H1 (cell line): Measurements from ENCODE around the gene XRN2. TPM values are rescaled to one million over a fixed set of nuclear protein-coding genes. Genes with fewer than 3 reads are reported as not detected.

Experiments
- CTCF ChIA-PET: fragments of 300-600 bp; sonication (Branson Sonifier 250); formaldehyde crosslinking; loops from one replicate; lab custom pipeline; 2021; ENCODE audit not compliant: partially characterized antibody; lab: Charles Lee
- POLR2A ChIA-PET: fragments of 300-600 bp; sonication (Branson Sonifier 250); formaldehyde crosslinking; loops from one replicate; lab custom pipeline; 2021; ENCODE audit warnings: inconsistent platforms; ENCODE audit not compliant: partially characterized antibody; lab: Charles Lee
- DNase-seq, 2 experiments: peaks; one replicate each; pipeline versions ENCODE4 v3.0.0 to v3.0.0-alpha.2; 2010 to 2022; ENCODE audit warnings: low spot score in 2 of 2, low read depth in 1 of 2, mixed read lengths in 1 of 2
- FAIRE-seq: peaks from 2 replicates; lab custom pipeline; 2011; peaks lifted over from hg19 to GRCh38; lab: Jason Lieb, UNC
- H2AFZ ChIP-seq: 2 replicates; pipeline ENCODE4 v1.8.1; 2012; ENCODE audit warnings: low read length, inconsistent platforms
- H2AK5ac ChIP-seq: 2 replicates; pipeline ENCODE4 v1.6.1; 2013; ENCODE audit warnings: low read depth, low read length
- H2BK120ac ChIP-seq: replicated peaks from 2 replicates; pipeline ENCODE3; 2013; ENCODE audit warnings: low read depth, low read length, inconsistent platforms
- H2BK12ac ChIP-seq: 2 replicates; pipeline ENCODE4 v1.6.1; 2013; ENCODE audit warnings: low read depth, low read length
- H2BK15ac ChIP-seq: 2 replicates; pipeline ENCODE4 v1.6.1; 2013; ENCODE audit warnings: low read length
- H2BK20ac ChIP-seq: 2 replicates; pipeline ENCODE4 v1.6.1; 2013; ENCODE audit warnings: low read length
- H2BK5ac ChIP-seq: 2 replicates; pipeline ENCODE4 v1.6.1; 2013; ENCODE audit warnings: low read depth, low read length
- H3K14ac ChIP-seq: 2 replicates; pipeline ENCODE4 v1.6.1; 2013; ENCODE audit warnings: inconsistent platforms; ENCODE audit not compliant: insufficient read length
- H3K18ac ChIP-seq: 2 replicates; pipeline ENCODE4 v1.6.1; 2013; ENCODE audit warnings: low read length; ENCODE audit errors: extremely low read depth
- H3K23ac ChIP-seq: 2 replicates; pipeline ENCODE4 v1.6.1; 2013; ENCODE audit warnings: inconsistent platforms; ENCODE audit not compliant: insufficient read length
- H3K23me2 ChIP-seq: 2 replicates; pipeline ENCODE4 v1.6.1; 2013; ENCODE audit warnings: low read depth, low read length
- H3K27ac ChIP-seq: 2 replicates; pipeline ENCODE4 v1.6.1; 2011; ENCODE audit warnings: low read depth, low read length, inconsistent platforms
- H3K27me3 ChIP-seq, 4 experiments: replicated peaks in 1 of 4; 1 replicate in 1 of 4; 2 replicates in 3 of 4; pipeline versions ENCODE4 v1.6.1 to v1.8.1; 2011 to 2013; ENCODE audit warnings: low read length in 3 of 4, mild to moderate bottlenecking in 3 of 4, inconsistent platforms in 2 of 4, mixed read lengths in 2 of 4, moderate library complexity in 1 of 4; ENCODE audit not compliant: control insufficient read depth in 3 of 4, insufficient read depth in 3 of 4; ENCODE audit errors: extremely low read depth in 1 of 4
- H3K36me3 ChIP-seq, 4 experiments: 2 replicates each; pipeline versions ENCODE4 v1.6.1 to v1.8.1; 2011 to 2013; ENCODE audit warnings: mild to moderate bottlenecking in 4 of 4, low read length in 3 of 4, moderate library complexity in 2 of 4, control low read depth in 1 of 4, inconsistent platforms in 1 of 4; ENCODE audit not compliant: insufficient read depth in 4 of 4, control insufficient read depth in 2 of 4
- H3K4ac ChIP-seq: replicated peaks from 2 replicates; pipeline ENCODE3; 2013; ENCODE audit warnings: low read length, low read depth, mixed read lengths, inconsistent platforms; ENCODE audit not compliant: insufficient read length
- H3K4me1 ChIP-seq, 4 experiments: replicated peaks in 1 of 4; 1 replicate in 1 of 4; 2 replicates in 3 of 4; pipeline versions ENCODE4 v1.6.1 to v1.8.1; 2011 to 2013; ENCODE audit warnings: low read length in 3 of 4, inconsistent platforms in 2 of 4, mixed read lengths in 1 of 4; ENCODE audit not compliant: insufficient read depth in 4 of 4, control insufficient read depth in 3 of 4
- H3K4me2 ChIP-seq, 2 experiments: 2 replicates each; pipeline versions ENCODE4 v1.6.1 to v1.8.1; 2011 to 2013; ENCODE audit warnings: low read depth in 2 of 2, low read length in 2 of 2, control low read depth in 1 of 2, inconsistent platforms in 1 of 2, mild to moderate bottlenecking in 1 of 2; ENCODE audit not compliant: insufficient read depth in 1 of 2
- H3K4me3 ChIP-seq, 4 experiments: fragments of 200-600, 300-600 bp in 1 of 4; sonication (generic), shearing (Covaris generic), sonication (Bioruptor Twin) in 1 of 4; 2 replicates each; pipeline versions ENCODE4 v1.5.1 to v1.8.1; 2011 to 2016; ENCODE audit warnings: low read length in 4 of 4, low read depth in 3 of 4, control low read depth in 2 of 4, inconsistent platforms in 2 of 4, mild to moderate bottlenecking in 2 of 4, mixed read lengths in 1 of 4, moderate library complexity in 1 of 4; ENCODE audit not compliant: insufficient read depth in 2 of 4; ENCODE audit errors: extremely low read depth in 1 of 4
- H3K56ac ChIP-seq: replicated peaks from 2 replicates; pipeline ENCODE3; 2013; ENCODE audit warnings: low read depth, mild to moderate bottlenecking, mixed read lengths, low read length, inconsistent platforms; ENCODE audit not compliant: insufficient read length
- H3K79me1 ChIP-seq: 2 replicates; pipeline ENCODE4 v1.6.1; 2013; ENCODE audit warnings: low read depth, low read length, control low read depth
- H3K79me2 ChIP-seq, 2 experiments: 2 replicates each; pipeline versions ENCODE4 v1.6.1 to v1.8.1; 2012 to 2013; ENCODE audit warnings: low read length in 2 of 2, mild to moderate bottlenecking in 2 of 2, inconsistent platforms in 1 of 2; ENCODE audit not compliant: insufficient read depth in 2 of 2, control insufficient read depth in 1 of 2
- H3K9ac ChIP-seq, 4 experiments: replicated peaks in 1 of 4; 1 replicate in 1 of 4; 2 replicates in 3 of 4; pipeline versions ENCODE4 v1.6.1 to v1.8.1; 2011 to 2013; ENCODE audit warnings: low read depth in 3 of 4, low read length in 3 of 4, control low read depth in 2 of 4, mild to moderate bottlenecking in 2 of 4, moderate library complexity in 2 of 4, inconsistent platforms in 1 of 4; ENCODE audit errors: extremely low read depth in 1 of 4
- H3K9me3 ChIP-seq, 2 experiments: 2 replicates each; pipeline versions ENCODE4 v1.6.1 to v1.8.1; 2012 to 2013; ENCODE audit warnings: mild to moderate bottlenecking in 2 of 2, moderate library complexity in 2 of 2, control low read depth in 1 of 2, inconsistent platforms in 1 of 2, low read depth in 1 of 2, low read length in 1 of 2, mixed read lengths in 1 of 2; ENCODE audit not compliant: insufficient read depth in 2 of 2
- H4K20me1 ChIP-seq, 2 experiments: replicated peaks in 1 of 2; 2 replicates each; pipeline versions ENCODE3 to v1.8.1; 2011 to 2013; ENCODE audit warnings: inconsistent platforms in 2 of 2, low read length in 2 of 2, mild to moderate bottlenecking in 1 of 2; ENCODE audit not compliant: insufficient read depth in 2 of 2, control insufficient read depth in 1 of 2
- H4K5ac ChIP-seq: 2 replicates; pipeline ENCODE4 v1.6.1; 2013; ENCODE audit warnings: low read length, low read depth, mixed read lengths, inconsistent platforms; ENCODE audit not compliant: insufficient read length
- H4K8ac ChIP-seq: 2 replicates; pipeline ENCODE4 v1.8.0; 2013; ENCODE audit warnings: mild to moderate bottlenecking, moderate library complexity, low read length, inconsistent platforms; ENCODE audit not compliant: insufficient read depth; ENCODE audit errors: extremely low read depth
- H4K91ac ChIP-seq: replicated peaks from 2 replicates; pipeline ENCODE3; 2013; ENCODE audit warnings: low read length, mixed read lengths, inconsistent platforms; ENCODE audit not compliant: insufficient read length
- BACH1 ChIP-seq: IDR thresholded peaks from 2 replicates; pipeline ENCODE4 v1.6.1; 2012; ENCODE audit warnings: low read length, improper control_type of control experiment
- JUND ChIP-seq: IDR thresholded peaks from 2 replicates; pipeline ENCODE4 v1.6.1; 2011; ENCODE audit warnings: mild to moderate bottlenecking, improper control_type of control experiment, low read length
- KDM4A ChIP-seq: IDR thresholded peaks from one replicate; pipeline ENCODE4 v1.7.1; 2012; ENCODE audit warnings: low read depth, mild to moderate bottlenecking, moderate library complexity, low read length, inconsistent platforms; ENCODE audit not compliant: severe bottlenecking
- KDM5A ChIP-seq: fragments of 200-600 bp; IDR thresholded peaks from 2 replicates; pipeline ENCODE4 v1.7.1; 2012; ENCODE audit warnings: mild to moderate bottlenecking, low read length, inconsistent platforms, mixed read lengths
- POLR2AphosphoS5 ChIP-seq: IDR thresholded peaks from 2 replicates; pipeline ENCODE4 v1.6.1; 2011; ENCODE audit warnings: low read depth, low read length
- SIN3A ChIP-seq, 2 experiments: IDR thresholded peaks in 1 of 2; conservative IDR thresholded peaks in 1 of 2; 2 replicates each; pipeline ENCODE4 v1.6.1; 2011 to 2012; ENCODE audit warnings: low read length in 2 of 2, improper control_type of control experiment in 1 of 2, low read depth in 1 of 2, mild to moderate bottlenecking in 1 of 2
- SP4 ChIP-seq: IDR thresholded peaks from 2 replicates; pipeline ENCODE4 v1.6.1; 2012; ENCODE audit warnings: low read length, inconsistent platforms
- ZNF274 ChIP-seq: IDR thresholded peaks from 2 replicates; pipeline ENCODE4 v1.7.0; 2012; ENCODE audit warnings: low read length, borderline replicate concordance; ENCODE audit errors: extremely low read depth
- WGBS, 2 experiments: shearing (Covaris generic) in 1 of 2; methylation state at CpG; one replicate each; pipeline versions ENCODE4 v1.1.6 to v1.1.7; 2013 to 2015; ENCODE audit warnings: low lambda C conversion rate in 2 of 2, mixed read lengths in 2 of 2, inconsistent platforms in 1 of 2, low coverage in 1 of 2, missing lambda C conversion rate in 1 of 2; ENCODE audit not compliant: insufficient replicate concordance in 2 of 2, insufficient coverage in 1 of 2, insufficient read length in 1 of 2; ENCODE audit errors: extremely low coverage in 1 of 2, missing lambda C conversion rate in 1 of 2; 5-methylcytosine and 5-hydroxymethylcytosine counted together
- polyA plus RNA-seq, 7 experiments: library from polyadenylated mRNA; depleted of rRNA in 3 of 7; stranded (reverse) in 5 of 7; unstranded in 2 of 7; fragments of >200 nt in 5 of 7; fragments of 200-250 nt in 2 of 7; gene quantifications; 1 replicate in 5 of 7; 2 replicates in 1 of 7; 4 replicates in 1 of 7; pipeline versions ENCODE4 v1.2.1 to v1.2.3, GENCODE V29; 2011 to 2013; ENCODE audit warnings: missing spikeins in 2 of 7, mixed read lengths in 2 of 7
- total RNA-seq: library from RNA; stranded (reverse); fragmentation: NEBNext Ultra II Directional; extraction: Animal tissue kit (Norgen Biotek cat#: 25700); gene quantifications from 2 replicates; pipeline ENCODE4 v1.2.1, GENCODE V29; 2021

XRN2 gene
- total and polyA plus RNA-seq, 2 of the 8 experiments (the other 6 are each of a cell fraction or from before 2014, with no cell fraction given) = 60.3 to 139 TPM

GRCh38 chr20:21380711-21381110 is 77.6 kb downstream of the XRN2 start:
- Histone ChIP-seq H2BK120ac (no peak overlapping the region), H3K4ac (no peak overlapping the region), H3K23ac (no peak overlapping the region), H2AFZ (no peak overlapping the region), H2AK5ac (no peak overlapping the region), H4K5ac (no peak overlapping the region), H3K23me2 (no peaks in the 10 kb centered on the region), H3K4me3 (no peak overlapping the region), H2BK20ac (no peak overlapping the region), H3K18ac (no peak overlapping the region), H3K4me2 (no peak overlapping the region), H4K20me1 (peaks cover 2 to 5% of the 10 kb centered on the region in 2 experiments), H3K9ac (no peak overlapping the region), H3K27ac (no peak overlapping the region), H2BK5ac (no peak overlapping the region), H4K8ac (no peak overlapping the region), H3K14ac (no peak overlapping the region), H3K4me1 (no peaks in the 10 kb centered on the region), H3K56ac (no peak overlapping the region), H3K27me3 (no peaks in the 10 kb centered on the region), H3K79me2 (peaks cover 0 to 32% of the 10 kb centered on the region in 2 experiments; a peak in 2 of 4 replicates), H2BK15ac (no peak overlapping the region), H2BK12ac (no peak overlapping the region), H3K36me3 (peaks cover 3 to 34% (median 11%) of the 10 kb centered on the region in 4 experiments; a peak in 7 of 8 replicates), H3K79me1 (peaks cover 2% of the 10 kb centered on the region; the same call in 1 of the 2 replicates), H3K9me3 (no peaks in the 10 kb centered on the region), H4K91ac (no peak overlapping the region)
- WGBS, 2 experiments = 73% methylated on average over 2 of the region's 2 CpGs; no CpG with 5 or more reads in 1 of the 2 experiments
- no peak for DNase-seq
- TF ChIP-seq SIN3A (conservative IDR thresholded peaks at IDR 0.05 in 1 of 2, IDR thresholded peaks at IDR 0.05 in 1 of 2; ENCODE audit: low read depth in 1 of 2, low read length in 2 of 2) (no peak), ZNF274 (no peak), KDM5A (no peak), KDM4A (no peak), POLR2AphosphoS5 (no peak), JUND (no peak), SP4 (no peak), BACH1 (no peak)
- CTCF ChIA-PET = interaction anchor here (1.0 to 1.6 kb wide), 4 partner anchors 127 to 234 kb away, joined by 3 to 4 read pairs (median 3); no protein-coding TSS in a partner anchor
- FAIRE-seq = no peak
- POLR2A ChIA-PET = interaction anchor here (1.4 kb wide), 1 partner anchor 9 kb away, joined by 3 read pairs; no protein-coding TSS in a partner anchor
